ENCODE data around the gene CST5. TPM values are rescaled to one million over a fixed set of nuclear protein-coding genes. Genes with fewer than 3 reads are reported as not detected.

The CST5 gene
- not detected for total RNA-seq

GRCh38 chr20:23879328-23879798, at the start of gene CST5:
Gene CST5, minus strand, starts transcription at chr20:23879748. Its CDS starts 72 bp downstream, at chr20:23879676.

GRCh38 chr20:23826541-23827021, 53.0 kb downstream of the CST5 start, which contains the start of gene CST2:
Gene CST2, minus strand, starts transcription at chr20:23826729. Its CDS starts 69 bp downstream, at chr20:23826660.

Other genes starting within 250 kb of the CST5 start
- gene CST3, start 241.8 kb downstream of the CST5 start, total RNA-seq = 100 to 1,000 TPM; 102 to 171 TPM
- not detected for gene CST4, start 190.7 kb downstream of the CST5 start, total RNA-seq
- not detected for gene CST1, start 128.8 kb downstream of the CST5 start, total RNA-seq
- gene CST2, start 53.0 kb downstream of the CST5 start, total RNA-seq = not detected
- not detected for gene GGTLC1, start 109.0 kb upstream of the CST5 start, total RNA-seq

Measured in melanocyte of skin (primary cell).